Spleen (tissue), 7 donors: Measurements from ENCODE around the gene TBX2.

Experiments
- CTCF ChIP-seq, 11 experiments: fragments of 200-600 bp in 7 of 11; fragments of 450-650 bp in 4 of 11; sonication (generic) in 4 of 11; IDR thresholded peaks in 8 of 11; conservative IDR thresholded peaks in 3 of 11; 1 replicate in 7 of 11; 2 replicates in 4 of 11; pipeline versions ENCODE4 v1.4.0 to v1.8.0; 2016 to 2021; ENCODE audit warnings: antibody characterized with exemption in 11 of 11, inconsistent platforms in 4 of 11, mild to moderate bottlenecking in 1 of 11
- POLR2A ChIP-seq, 3 donors: fragments of 450-650 bp; IDR thresholded peaks; one replicate each; pipeline ENCODE4 v1.5.1; 2017; ENCODE audit warnings: antibody characterized with exemption in 3 of 3, mild to moderate bottlenecking in 1 of 3
- donor health status: DM: no; HTN: no; CAD: no; lungs with moderate emphysema.
- donor health status: DM: no; HTN: no; CAD: no.
- donor health status: DM: no; HTN: no; CAD: no.

- no peak for TF ChIP-seq POLR2A (IDR thresholded peaks at IDR 0.05)
- TF ChIP-seq CTCF (IDR thresholded peaks at IDR 0.05 in 8 of 11, conservative IDR thresholded peaks at IDR 0.05 in 3 of 11) = no peak
Observed at GRCh38 chr17:61366076-61366714, 33.4 kb upstream of the TBX2 start.
